GM23338 (cell line): ENCODE measurements around the gene MCTP2. TPM values are rescaled to one million over a fixed set of nuclear protein-coding genes. Genes with fewer than 3 reads are reported as not detected.

ENCODE experiments used
- ATAC-seq: fragments of 200-7000 bp; cut with Tn5 transposase; 3 replicates; pipeline ENCODE4 v1.9.1; 2020
- DNase-seq: peaks from one replicate; pipeline ENCODE4 v3.0.0-alpha.2; 2015; ENCODE audit warnings: low spot score
- H2AFZ ChIP-seq: fragments of 200-600 bp; sonication (generic); 2 replicates; pipeline ENCODE4 v1.8.0; 2016; ENCODE audit warnings: antibody characterized with exemption, mild to moderate bottlenecking, moderate library complexity
- H3F3A ChIP-seq: fragments of 200-600 bp; sonication (generic); replicated peaks from 2 replicates; pipeline ENCODE4 v1.8.0; 2017; ENCODE audit warnings: antibody characterized with exemption, mixed run types, low read depth
- H3K27ac ChIP-seq: fragments of 200-600 bp; sonication (generic); 2 replicates; pipeline ENCODE4 v1.6.1; 2016; ENCODE audit warnings: low read depth
- H3K27me3 ChIP-seq: fragments of 200-600 bp; sonication (generic); 2 replicates; pipeline ENCODE4 v1.8.0; 2016; ENCODE audit warnings: mild to moderate bottlenecking, mixed run types, moderate library complexity; ENCODE audit not compliant: insufficient read depth
- H3K36me3 ChIP-seq: fragments of 200-600 bp; sonication (generic); 2 replicates; pipeline ENCODE4 v1.8.0; 2016; ENCODE audit warnings: mild to moderate bottlenecking; ENCODE audit not compliant: insufficient read depth
- H3K4me1 ChIP-seq: fragments of 200-600 bp; sonication (generic); 2 replicates; pipeline ENCODE4 v1.8.0; 2016; ENCODE audit warnings: mild to moderate bottlenecking, moderate library complexity; ENCODE audit not compliant: insufficient read depth
- H3K4me2 ChIP-seq: fragments of 200-600 bp; sonication (generic); 2 replicates; pipeline ENCODE4 v1.7.1; 2017; ENCODE audit warnings: mixed run types
- H3K4me3 ChIP-seq: fragments of 200-600 bp; sonication (generic); 2 replicates; pipeline ENCODE4 v1.6.1; 2016; ENCODE audit warnings: mixed run types
- H3K79me2 ChIP-seq: fragments of 200-600 bp; sonication (generic); replicated peaks from 2 replicates; pipeline ENCODE4 v1.8.0; 2017; ENCODE audit warnings: mild to moderate bottlenecking; ENCODE audit not compliant: insufficient read depth
- H3K9me2 ChIP-seq: fragments of 200-600 bp; sonication (generic); 2 replicates; pipeline ENCODE4 v1.8.0; 2017; ENCODE audit not compliant: insufficient read depth
- H4K20me1 ChIP-seq: fragments of 200-600 bp; sonication (generic); replicated peaks from 2 replicates; pipeline ENCODE4 v1.8.0; 2017; ENCODE audit warnings: mild to moderate bottlenecking; ENCODE audit not compliant: insufficient read depth
- H3K27ac Mint-ChIP-seq: 2 replicates; pipeline ENCODE4 v1.8.0; 2020; ENCODE audit warnings: inconsistent platforms, mild to moderate bottlenecking, moderate library complexity, mixed read lengths
- H3K27me3 Mint-ChIP-seq: 3 replicates; pipeline ENCODE4 v1.8.0; 2022; ENCODE audit warnings: low read depth, mild to moderate bottlenecking, moderate library complexity, mixed read lengths, inconsistent platforms; ENCODE audit not compliant: insufficient read depth, poor library complexity
- H3K36me3 Mint-ChIP-seq: 3 replicates; pipeline ENCODE4 v1.8.0; 2021; ENCODE audit warnings: low read depth, mild to moderate bottlenecking, inconsistent platforms, moderate library complexity, mixed read lengths
- H3K4me1 Mint-ChIP-seq: 3 replicates; pipeline ENCODE4 v1.8.0; 2020; ENCODE audit warnings: mild to moderate bottlenecking, inconsistent platforms, mixed read lengths
- H3K4me3 Mint-ChIP-seq: 3 replicates; pipeline ENCODE4 v1.8.0; 2021; ENCODE audit warnings: moderate library complexity, mild to moderate bottlenecking, inconsistent platforms, mixed read lengths
- H3K9me3 Mint-ChIP-seq: 3 replicates; pipeline ENCODE4 v1.8.0; 2020; ENCODE audit warnings: moderate library complexity, mild to moderate bottlenecking, inconsistent platforms, mixed read lengths
- CREB1 ChIP-seq: fragments of 250-450 bp; sonication (Bioruptor Pico); IDR thresholded peaks from 2 replicates; pipeline ENCODE4 v1.5.0; 2020; ENCODE audit warnings: low read depth, mild to moderate bottlenecking, moderate library complexity
- CTCF ChIP-seq, 2 experiments: fragments of 200-600 bp in 1 of 2; sonication (generic) in 1 of 2; conservative IDR thresholded peaks; 2 replicates each; pipeline versions ENCODE4 v1.5.1 to v1.6.1; 2016 to 2017; ENCODE audit warnings: antibody characterized with exemption in 2 of 2, low read depth in 2 of 2, mild to moderate bottlenecking in 2 of 2, moderate library complexity in 1 of 2
- ETS1 ChIP-seq: IDR thresholded peaks from 2 replicates; pipeline ENCODE4 v1.6.1; 2016; ENCODE audit warnings: antibody characterized with exemption
- EZH2 ChIP-seq: fragments of 200-600 bp; sonication (generic); IDR thresholded peaks from one replicate; pipeline ENCODE4 v1.8.0; 2017; ENCODE audit warnings: antibody characterized with exemption, mild to moderate bottlenecking, low read depth; ENCODE audit not compliant: unreplicated experiment
- EZH2phosphoT487 ChIP-seq: fragments of 200-600 bp; sonication (generic); IDR thresholded peaks from one replicate; pipeline ENCODE4 v1.8.1; 2018; ENCODE audit warnings: antibody characterized with exemption; ENCODE audit not compliant: unreplicated experiment
- JUNB ChIP-seq: IDR thresholded peaks from one replicate; pipeline ENCODE4 v1.6.1; 2016; ENCODE audit warnings: antibody characterized with exemption; ENCODE audit not compliant: unreplicated experiment
- NANOG ChIP-seq: IDR thresholded peaks from 2 replicates; pipeline ENCODE4 v1.6.1; 2016; ENCODE audit warnings: antibody characterized with exemption, borderline replicate concordance
- POLR2AphosphoS5 ChIP-seq: IDR thresholded peaks from 2 replicates; pipeline ENCODE4 v1.6.1; 2016; ENCODE audit warnings: antibody characterized with exemption, low read depth
- REST ChIP-seq: IDR thresholded peaks from one replicate; pipeline ENCODE4 v1.6.1; 2018; ENCODE audit warnings: antibody characterized with exemption; ENCODE audit not compliant: unreplicated experiment
- STAT1 ChIP-seq: IDR thresholded peaks from one replicate; pipeline ENCODE4 v1.6.1; 2016; ENCODE audit warnings: antibody characterized with exemption; ENCODE audit not compliant: unreplicated experiment
- ZNF114 ChIP-seq: fragments of 250-450 bp; sonication (Bioruptor Pico); IDR thresholded peaks from 2 replicates; pipeline ENCODE4 v1.5.0; 2020; ENCODE audit warnings: mild to moderate bottlenecking, moderate library complexity
- ZNF331 ChIP-seq: fragments of 250-450 bp; sonication (Bioruptor Pico); IDR thresholded peaks from 2 replicates; pipeline ENCODE4 v1.5.0; 2020; ENCODE audit warnings: low read depth, mild to moderate bottlenecking, moderate library complexity
- ZNF462 ChIP-seq: fragments of 250-450 bp; sonication (Bioruptor Pico); IDR thresholded peaks from 2 replicates; pipeline ENCODE4 v1.5.0; 2020; ENCODE audit warnings: mild to moderate bottlenecking, moderate library complexity
- polyA plus RNA-seq: library from polyadenylated mRNA; unstranded; fragments of >200 nt; fragmentation: Nextera tagmentation; extraction: Ambion mirVana; gene quantifications from 2 replicates; pipeline ENCODE4 v1.2.1, GENCODE V29; 2016
- total RNA-seq: library from RNA; depleted of rRNA; stranded (reverse); fragments of >200 nt; shearing (Covaris generic); gene quantifications from 2 replicates; pipeline ENCODE4 v1.2.3, GENCODE V29; 2014

Gene MCTP2
- total and polyA plus RNA-seq, 2 experiments from 2014 or later = 1.8 to 5.5 TPM

GRCh38 chr15:94246016-94246415 lies 14.7 kb downstream of the MCTP2 start:
- no peaks in the 10 kb centered on the region for H3K27me3 ChIP-seq
- no peak overlapping the region for H3K4me3 Mint-ChIP-seq
- no peak for DNase-seq
- TF ChIP-seq REST (no peak), EZH2 (no peak), POLR2AphosphoS5 (no peak), NANOG (no peak), ZNF331 (CRISPR knock-in tag) (no peak), ZNF462 (CRISPR knock-in tag) (no peak), EZH2phosphoT487 (no peak), CTCF (conservative IDR thresholded peaks at IDR 0.05; ENCODE audit: low read depth in 2 of 2) (no peak), JUNB (no peak), STAT1 (no peak), CREB1 (no peak), ETS1 (no peak), ZNF114 (CRISPR knock-in tag) (no peak)
- peaks cover 18% of the 10 kb centered on the region for H3F3A ChIP-seq
- no peaks in the 10 kb centered on the region for H3K79me2 ChIP-seq
- H3K4me1 ChIP-seq = no peaks in the 10 kb centered on the region
- H3K36me3 Mint-ChIP-seq = no peaks in the 10 kb centered on the region
- no peak overlapping the region for H3K27ac Mint-ChIP-seq
- ATAC-seq = no peak
- peaks cover 2% of the 10 kb centered on the region for H3K27me3 Mint-ChIP-seq
- no peaks in the 10 kb centered on the region; the same call in 1 of the 2 replicates for H4K20me1 ChIP-seq
- no peaks in the 10 kb centered on the region for H3K4me1 Mint-ChIP-seq
- H2AFZ ChIP-seq = no peak overlapping the region
- H3K9me3 Mint-ChIP-seq = no peaks in the 10 kb centered on the region; the same call in 2 of the 3 replicates
- H3K4me3 ChIP-seq = no peak overlapping the region
- no peak overlapping the region for H3K27ac ChIP-seq
- H3K9me2 ChIP-seq = no peaks in the 10 kb centered on the region
- no peaks in the 10 kb centered on the region for H3K36me3 ChIP-seq
- no peak overlapping the region for H3K4me2 ChIP-seq
